Adrenal gland (tissue), 5 donors: Measurements from ENCODE around the gene GORAB.

Source experiments
- POLR2A ChIP-seq, 2 donors: fragments of 450-650 bp; IDR thresholded peaks; one replicate each; pipeline ENCODE4 v1.6.1; 2017; ENCODE audit warnings: antibody characterized with exemption in 2 of 2, mild to moderate bottlenecking in 2 of 2, moderate library complexity in 1 of 2
- TF ChIP-seq, protein P1 (sequence below), 6 experiments: fragments of 450-650 bp in 4 of 6; fragments of 200-600 bp in 2 of 6; sonication (generic) in 1 of 6; IDR thresholded peaks; 1 replicate in 5 of 6; 2 replicates in 1 of 6; pipeline versions ENCODE4 v1.5.1 to v1.8.0; 2016 to 2021; ENCODE audit warnings: antibody characterized with exemption in 6 of 6, mild to moderate bottlenecking in 2 of 6, moderate library complexity in 1 of 6
- donor health status: DM: no; HTN: no; CAD: no.

DNA sequence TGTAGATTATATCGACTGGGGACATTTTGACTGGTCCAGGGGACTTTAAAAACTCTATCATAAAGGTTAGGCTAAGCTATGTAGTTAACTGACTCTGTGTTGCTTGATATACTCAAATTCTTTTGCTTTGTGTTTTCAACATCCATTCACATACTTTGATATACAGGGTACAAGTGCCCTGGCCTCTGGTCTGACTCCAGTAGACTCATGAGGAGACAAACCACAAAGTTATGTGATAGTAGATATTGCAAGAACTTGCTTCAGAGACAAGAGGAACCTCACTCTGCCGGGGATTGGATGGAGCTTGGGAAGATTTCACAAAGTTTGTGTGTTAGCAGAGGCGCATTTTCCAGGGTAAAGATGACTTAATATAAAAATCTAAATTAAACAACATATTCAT lies 1.3 kb downstream of the GORAB start:
- TF ChIP-seq, protein P1, sequence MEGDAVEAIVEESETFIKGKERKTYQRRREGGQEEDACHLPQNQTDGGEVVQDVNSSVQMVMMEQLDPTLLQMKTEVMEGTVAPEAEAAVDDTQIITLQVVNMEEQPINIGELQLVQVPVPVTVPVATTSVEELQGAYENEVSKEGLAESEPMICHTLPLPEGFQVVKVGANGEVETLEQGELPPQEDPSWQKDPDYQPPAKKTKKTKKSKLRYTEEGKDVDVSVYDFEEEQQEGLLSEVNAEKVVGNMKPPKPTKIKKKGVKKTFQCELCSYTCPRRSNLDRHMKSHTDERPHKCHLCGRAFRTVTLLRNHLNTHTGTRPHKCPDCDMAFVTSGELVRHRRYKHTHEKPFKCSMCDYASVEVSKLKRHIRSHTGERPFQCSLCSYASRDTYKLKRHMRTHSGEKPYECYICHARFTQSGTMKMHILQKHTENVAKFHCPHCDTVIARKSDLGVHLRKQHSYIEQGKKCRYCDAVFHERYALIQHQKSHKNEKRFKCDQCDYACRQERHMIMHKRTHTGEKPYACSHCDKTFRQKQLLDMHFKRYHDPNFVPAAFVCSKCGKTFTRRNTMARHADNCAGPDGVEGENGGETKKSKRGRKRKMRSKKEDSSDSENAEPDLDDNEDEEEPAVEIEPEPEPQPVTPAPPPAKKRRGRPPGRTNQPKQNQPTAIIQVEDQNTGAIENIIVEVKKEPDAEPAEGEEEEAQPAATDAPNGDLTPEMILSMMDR (IDR thresholded peaks at IDR 0.05): no peak
- no peak for TF ChIP-seq POLR2A (IDR thresholded peaks at IDR 0.05)
